Naive B cell (primary cell): ENCODE data around the gene MPST. TPM values are rescaled to one million over a fixed set of nuclear protein-coding genes. Genes with fewer than 3 reads are reported as not detected.
A peak's percentile ranks its signal among the peaks of the same experiment; 100 is the strongest.

ENCODE experiments used
- ATAC-seq, 2 donors: fragments of 150-1000 bp; cut with Tn5 transposase; 2 replicates each; pipeline ENCODE4 v1.10.0; 2021; ENCODE audit warnings: low read depth in 2 of 2, mild to moderate bottlenecking in 2 of 2, moderate library complexity in 2 of 2
- DNase-seq: peaks from one replicate; pipeline ENCODE4 v3.0.0; 2022
- H3K27ac Mint-ChIP-seq, 6 donors: one replicate each; pipeline ENCODE4 v1.8.0; 2020 to 2022; ENCODE audit warnings: mild to moderate bottlenecking in 6 of 6, mixed read lengths in 6 of 6, moderate library complexity in 5 of 6, inconsistent platforms in 2 of 6
- H3K27me3 Mint-ChIP-seq, 3 donors: one replicate each; pipeline ENCODE4 v1.8.0; 2021 to 2022; ENCODE audit warnings: mixed read lengths in 3 of 3, mild to moderate bottlenecking in 1 of 3
- H3K36me3 Mint-ChIP-seq, 2 donors: one replicate each; pipeline ENCODE4 v1.8.0; 2020 to 2022; ENCODE audit warnings: mixed read lengths in 2 of 2, inconsistent platforms in 1 of 2, mild to moderate bottlenecking in 1 of 2
- H3K4me1 Mint-ChIP-seq, 3 donors: one replicate each; pipeline ENCODE4 v1.8.0; 2020 to 2022; ENCODE audit warnings: mixed read lengths in 3 of 3, inconsistent platforms in 1 of 3, mild to moderate bottlenecking in 1 of 3, moderate library complexity in 1 of 3
- H3K4me3 Mint-ChIP-seq, 8 donors: one replicate each; pipeline ENCODE4 v1.8.0; 2020 to 2022; ENCODE audit warnings: mild to moderate bottlenecking in 8 of 8, mixed read lengths in 8 of 8, moderate library complexity in 8 of 8, inconsistent platforms in 2 of 8
- H3K9me3 Mint-ChIP-seq, 7 donors: one replicate each; pipeline ENCODE4 v1.8.0; 2020 to 2022; ENCODE audit warnings: mixed read lengths in 7 of 7, mild to moderate bottlenecking in 5 of 7, inconsistent platforms in 2 of 7, moderate library complexity in 1 of 7
- polyA plus RNA-seq, 6 donors: library from polyadenylated mRNA; unstranded; fragments of 300-500 nt; fragmentation: Illumina TruSeq; gene quantifications; one replicate each; pipeline ENCODE4 v1.2.3, GENCODE V29; 2021; ENCODE audit warnings: low read depth in 6 of 6

The MPST gene
- polyA plus RNA-seq, 6 donors from 2014 or later: 12.0 to 16.5 (median 12.8) TPM

GRCh38 chr22:37048133-37048532 lies 28.6 kb downstream of the MPST start:
- H3K27me3 Mint-ChIP-seq: no peaks in the 10 kb centered on the region
- peak overlapping the region in 1 of 8 donors; percentile 30 for H3K4me3 Mint-ChIP-seq
- peaks cover 15 to 32% (median 20%) of the 10 kb centered on the region in 3 donors for H3K4me1 Mint-ChIP-seq
- H3K9me3 Mint-ChIP-seq: no peaks in the 10 kb centered on the region
- DNase-seq (no peak), ATAC-seq (no peak)
- H3K27ac Mint-ChIP-seq: no peak overlapping the region
- no peaks in the 10 kb centered on the region for H3K36me3 Mint-ChIP-seq

- DNase-seq (no peak), ATAC-seq (no peak)
- peaks cover 15 to 32% (median 30%) of the 10 kb centered on the region in 3 donors for H3K4me1 Mint-ChIP-seq
- no peaks in the 10 kb centered on the region for H3K27me3 Mint-ChIP-seq
- H3K9me3 Mint-ChIP-seq: no peaks in the 10 kb centered on the region
- no peaks in the 10 kb centered on the region for H3K36me3 Mint-ChIP-seq
- H3K27ac Mint-ChIP-seq: no peak overlapping the region
- peak overlapping the region in 1 of 8 donors; percentile 20 for H3K4me3 Mint-ChIP-seq
Measured at GRCh38 chr22:37049224-37049623, 29.7 kb downstream of the MPST start.

GRCh38 chr22:37050913-37051312 lies 31.4 kb downstream of the MPST start:
- no peak for DNase-seq
- ATAC-seq: no peak
- peaks cover 5 to 19% (median 18%) of the 10 kb centered on the region in 3 donors for H3K4me1 Mint-ChIP-seq
- H3K27ac Mint-ChIP-seq: peak overlapping the region in 1 of 6 donors; percentile 65
- no peaks in the 10 kb centered on the region for H3K9me3 Mint-ChIP-seq
- H3K27me3 Mint-ChIP-seq: no peaks in the 10 kb centered on the region
- peak overlapping the region; percentile 9 to 86 (median 80) for H3K4me3 Mint-ChIP-seq
- H3K36me3 Mint-ChIP-seq: peaks cover 0 to 1% of the 10 kb centered on the region in 2 donors

GRCh38 chr22:37051391-37052385 lies 32.1 kb downstream of the MPST start, which contains the start of gene KCTD17:
Gene KCTD17, plus strand, starts transcription at chr22:37051742. Its CDS starts 19 bp downstream, at chr22:37051761.
- peak within 1 kb of the TSS in 4 of 6 donors; percentile 33 to 80 (median 56) for H3K27ac Mint-ChIP-seq
- ATAC-seq: peak; percentile 99 to 100

GRCh38 chr22:37052386-37053309 lies 33.1 kb downstream of the MPST start:
- peak overlapping the region; percentile 75 to 91 (median 86) for H3K4me3 Mint-ChIP-seq
- no peak for ATAC-seq
- no peaks in the 10 kb centered on the region for H3K9me3 Mint-ChIP-seq
- no peak for DNase-seq
- no peaks in the 10 kb centered on the region for H3K27me3 Mint-ChIP-seq
- H3K27ac Mint-ChIP-seq: peak overlapping the region in 3 of 6 donors; percentile 55 to 80 (median 56)
- peaks cover 3 to 15% of the 10 kb centered on the region in 2 donors for H3K36me3 Mint-ChIP-seq
- peaks cover 5 to 19% (median 17%) of the 10 kb centered on the region in 3 donors for H3K4me1 Mint-ChIP-seq

More at GRCh38 chr22:37051391-37052385, 32.1 kb downstream of the MPST start, which contains the start of gene KCTD17:
- H3K36me3 Mint-ChIP-seq: peaks cover 0 to 7% of the 10 kb centered on the region in 2 donors
- no peaks in the 10 kb centered on the region for H3K27me3 Mint-ChIP-seq
- peak; percentile 68 for DNase-seq
- peak within 1 kb of the TSS; percentile 75 to 91 (median 86) for H3K4me3 Mint-ChIP-seq
- H3K4me1 Mint-ChIP-seq: peaks cover 5 to 19% (median 17%) of the 10 kb centered on the region in 3 donors
- H3K9me3 Mint-ChIP-seq: no peaks in the 10 kb centered on the region

GRCh38 chr22:37053310-37054055 lies 33.9 kb downstream of the MPST start:
- Mint-ChIP-seq H3K27ac (peak overlapping the region in 2 of 6 donors; percentile 54 to 76), H3K4me1 (peaks cover 5 to 19% (median 17%) of the 10 kb centered on the region in 3 donors), H3K9me3 (no peaks in the 10 kb centered on the region), H3K4me3 (peak overlapping the region in 6 of 8 donors; percentile 40 to 86 (median 56)), H3K36me3 (peaks cover 3 to 16% of the 10 kb centered on the region in 2 donors), H3K27me3 (no peaks in the 10 kb centered on the region)
- no peak for ATAC-seq
- DNase-seq: no peak

- Mint-ChIP-seq H3K27ac (peak overlapping the region in 1 of 6 donors; percentile 76), H3K9me3 (no peaks in the 10 kb centered on the region), H3K36me3 (peaks cover 3 to 16% of the 10 kb centered on the region in 2 donors), H3K27me3 (no peaks in the 10 kb centered on the region), H3K4me3 (peak overlapping the region in 4 of 8 donors; percentile 35 to 86 (median 53)), H3K4me1 (peaks cover 5 to 19% (median 17%) of the 10 kb centered on the region in 3 donors)
- DNase-seq (no peak), ATAC-seq (no peak)
Measured at GRCh38 chr22:37054056-37054395, 34.5 kb downstream of the MPST start.

- Mint-ChIP-seq H3K36me3 (peaks cover 3 to 16% of the 10 kb centered on the region in 2 donors), H3K9me3 (no peaks in the 10 kb centered on the region), H3K4me3 (peak overlapping the region in 4 of 8 donors; percentile 12 to 63 (median 30)), H3K27me3 (no peaks in the 10 kb centered on the region), H3K4me1 (peaks cover 5 to 19% (median 17%) of the 10 kb centered on the region in 3 donors), H3K27ac (no peak overlapping the region)
- ATAC-seq (no peak), DNase-seq (no peak)
Measured at GRCh38 chr22:37054600-37055365, 35.2 kb downstream of the MPST start.

GRCh38 chr22:37056246-37056645 lies 36.7 kb downstream of the MPST start:
- no peaks in the 10 kb centered on the region for H3K27me3 Mint-ChIP-seq
- H3K27ac Mint-ChIP-seq: no peak overlapping the region
- H3K4me1 Mint-ChIP-seq: peaks cover 5 to 19% (median 16%) of the 10 kb centered on the region in 3 donors
- H3K9me3 Mint-ChIP-seq: no peaks in the 10 kb centered on the region
- H3K36me3 Mint-ChIP-seq: peaks cover 3 to 23% of the 10 kb centered on the region in 2 donors
- ATAC-seq: no peak
- DNase-seq: no peak
- H3K4me3 Mint-ChIP-seq: no peak overlapping the region

- Mint-ChIP-seq H3K4me3 (no peak overlapping the region), H3K36me3 (peaks cover 3 to 27% of the 10 kb centered on the region in 2 donors), H3K27me3 (no peaks in the 10 kb centered on the region), H3K4me1 (peaks cover 4 to 18% (median 12%) of the 10 kb centered on the region in 3 donors), H3K27ac (no peak overlapping the region), H3K9me3 (no peaks in the 10 kb centered on the region)
- ATAC-seq (no peak), DNase-seq (no peak)
Measured at GRCh38 chr22:37057226-37057625, 37.7 kb downstream of the MPST start.

- DNase-seq (no peak), ATAC-seq (no peak)
- no peaks in the 10 kb centered on the region for H3K9me3 Mint-ChIP-seq
- H3K36me3 Mint-ChIP-seq: peaks cover 3 to 27% of the 10 kb centered on the region in 2 donors
- H3K27ac Mint-ChIP-seq: no peak overlapping the region
- H3K4me1 Mint-ChIP-seq: peaks cover 0 to 18% (median 5%) of the 10 kb centered on the region in 3 donors
- H3K27me3 Mint-ChIP-seq: no peaks in the 10 kb centered on the region
- H3K4me3 Mint-ChIP-seq: no peak overlapping the region
Measured at GRCh38 chr22:37057796-37058510, 38.4 kb downstream of the MPST start.
